ENCODE measurements around the gene PUM2. TPM values are rescaled to one million over a fixed set of nuclear protein-coding genes. Genes with fewer than 3 reads are reported as not detected.

The PUM2 gene
- total and polyA plus RNA-seq, 4 donors: 18.5 to 61.0 (median 35.1) TPM

DNA sequence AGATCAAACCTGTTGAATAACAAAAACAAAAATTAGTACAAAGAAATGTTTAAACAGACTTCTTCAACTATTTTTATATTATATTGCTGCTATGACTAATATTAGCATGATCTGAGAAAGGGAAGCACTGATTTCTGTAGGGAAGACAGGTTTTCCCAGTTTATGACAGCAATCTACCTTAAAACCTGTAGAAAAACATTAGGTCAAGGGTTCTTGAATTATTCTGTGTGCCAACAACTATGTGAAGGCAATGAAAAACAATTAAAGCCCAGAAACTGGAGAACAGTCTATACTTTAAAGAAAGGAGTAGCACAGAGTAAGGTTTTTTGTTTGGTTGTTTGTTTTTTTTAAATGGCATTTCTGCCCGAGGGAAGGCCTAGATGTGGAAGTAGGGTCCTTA lies 23.3 kb downstream of the PUM2 start (continued):
- TF ChIP-seq CTCF (IDR thresholded peaks at IDR 0.05; ENCODE audit: low read depth, low read length, missing input control) (no peak), FOXA1 (IDR thresholded peaks at IDR 0.05) (no peak)

DNA sequence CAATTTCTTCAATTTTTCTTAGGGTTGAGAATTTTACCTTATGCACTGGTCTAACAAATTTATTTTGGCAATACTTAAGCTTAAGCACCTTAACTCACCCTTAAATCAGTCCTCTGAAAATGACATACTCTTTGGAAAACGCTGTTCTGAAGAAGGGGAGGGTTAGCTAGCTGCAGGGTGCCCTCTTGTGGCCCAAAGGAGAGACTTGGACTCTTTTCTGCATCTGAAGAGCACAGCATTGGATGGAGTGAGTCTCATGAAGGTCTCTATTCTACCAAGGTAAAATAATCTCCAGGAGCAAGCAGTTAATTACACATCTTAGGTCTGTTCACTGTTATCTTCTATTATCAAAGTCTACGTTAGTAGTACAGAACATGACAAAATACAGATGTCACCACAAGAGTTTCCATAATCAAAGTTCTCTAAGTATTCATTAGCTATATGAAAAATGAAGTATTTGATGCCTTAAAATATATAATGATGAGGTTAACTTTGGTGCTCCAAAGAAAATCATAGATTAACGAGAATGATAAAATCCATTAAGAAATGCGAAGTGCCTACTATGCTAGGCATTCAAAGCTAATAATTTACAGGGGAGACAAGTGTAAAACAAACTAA lies 24.4 kb downstream of the PUM2 start:
- TF ChIP-seq RAD21 (IDR thresholded peaks at IDR 0.05): peak; percentile 83 to 86
- no peak for TF ChIP-seq NR2F2 (IDR thresholded peaks at IDR 0.05)
- TF ChIP-seq ATF3 (IDR thresholded peaks at IDR 0.05): no peak
- TF ChIP-seq REST (IDR thresholded peaks at IDR 0.05): no peak
- no peak for TF ChIP-seq GABPA (IDR thresholded peaks at IDR 0.05 in 1 of 2, conservative IDR thresholded peaks at IDR 0.05 in 1 of 2)
- TF ChIP-seq CTCF (IDR thresholded peaks at IDR 0.05; ENCODE audit: low read depth, low read length, missing input control): peak; percentile 63
- DNase-seq (ENCODE audit: low spot score): no peak
- peaks cover 0 to 4% (median 0%) of the 10 kb centered on the region in 4 donors for H3K9me3 ChIP-seq (ENCODE audit: control insufficient read depth in 4 of 4, low read length in 3 of 4)
- peaks cover 1 to 18% (median 6%) of the 10 kb centered on the region in 4 donors for H3K36me3 ChIP-seq (ENCODE audit: control insufficient read depth in 4 of 4, insufficient read depth in 3 of 4, low read depth in 1 of 4, low read length in 3 of 4)
- H3K4me3 ChIP-seq (ENCODE audit: low read depth in 1 of 3, low read length in 3 of 3): no peak overlapping the region
- no peak overlapping the region for H3K9ac ChIP-seq (ENCODE audit: low read depth in 1 of 2, low read length in 2 of 2)
- 53% methylated on average over 4 of the region's 4 CpGs for WGBS
- H3K27ac ChIP-seq (ENCODE audit: low read depth in 1 of 2, low read length in 2 of 2): no peak overlapping the region
- no peaks in the 10 kb centered on the region for H3K27me3 ChIP-seq (ENCODE audit: control insufficient read depth in 4 of 4, insufficient read depth in 4 of 4, low read length in 3 of 4)
- H3K4me1 ChIP-seq (ENCODE audit: control insufficient read depth in 4 of 4, insufficient read depth in 4 of 4, low read length in 3 of 4): peaks cover 0 to 20% (median 10%) of the 10 kb centered on the region in 4 donors

- H3K4me3 ChIP-seq (ENCODE audit: low read depth in 1 of 3, low read length in 3 of 3): no peak overlapping the region
- H3K36me3 ChIP-seq (ENCODE audit: control insufficient read depth in 4 of 4, insufficient read depth in 3 of 4, low read depth in 1 of 4, low read length in 3 of 4): peaks cover 1 to 31% (median 14%) of the 10 kb centered on the region in 4 donors
- no peak overlapping the region for H3K27ac ChIP-seq (ENCODE audit: low read depth in 1 of 2, low read length in 2 of 2)
- no peak overlapping the region for H3K9ac ChIP-seq (ENCODE audit: low read depth in 1 of 2, low read length in 2 of 2)
- H3K4me1 ChIP-seq (ENCODE audit: control insufficient read depth in 4 of 4, insufficient read depth in 4 of 4, low read length in 3 of 4): peaks cover 0 to 15% (median 6%) of the 10 kb centered on the region in 4 donors
- H3K9me3 ChIP-seq (ENCODE audit: control insufficient read depth in 4 of 4, low read length in 3 of 4): no peaks in the 10 kb centered on the region
- WGBS: 89% methylated on average over 11 of the region's 11 CpGs
- no peak for DNase-seq (ENCODE audit: low spot score)
- no peaks in the 10 kb centered on the region for H3K27me3 ChIP-seq (ENCODE audit: control insufficient read depth in 4 of 4, insufficient read depth in 4 of 4, low read length in 3 of 4)
- no peak for TF ChIP-seq RXRA (IDR thresholded peaks at IDR 0.05)
- no peak for TF ChIP-seq ATF3 (IDR thresholded peaks at IDR 0.05)
- TF ChIP-seq FOXA2 (IDR thresholded peaks at IDR 0.05): no peak
- TF ChIP-seq REST (IDR thresholded peaks at IDR 0.05): no peak
- no peak for TF ChIP-seq CTCF (IDR thresholded peaks at IDR 0.05; ENCODE audit: low read depth, low read length, missing input control)
- no peak for TF ChIP-seq HNF4A (conservative IDR thresholded peaks at IDR 0.05)
- TF ChIP-seq FOXA1 (IDR thresholded peaks at IDR 0.05): no peak
- no peak for TF ChIP-seq TAF1 (conservative IDR thresholded peaks at IDR 0.05)
These were observed 27.9 kb downstream of the PUM2 start for GRCh38 chr2:20322527-20323300.

Measured in liver (tissue), 9 donors.